Stimulated activated CD8-positive, alpha-beta memory T cell treated with anti-CD3 and anti-CD28 coated beads, Interleukin-15, amount 100 ng/mL, for 48 hours (primary cell): ENCODE data around the gene NPRL2.
"Not testable (repeated sequence)": the region's sequence is repeated elsewhere in the genome, so short reads cannot be mapped to it uniquely, and the experiment has no call there.

Source experiments
- DNase-seq, 2 donors: peaks; one replicate each; pipeline ENCODE4 v3.0.0-alpha.2; 2020; ENCODE audit warnings: low read depth in 2 of 2

NPRL2 gene

GRCh38 chr3:50314342-50314741, 36.2 kb downstream of the NPRL2 start:
- DNase-seq, result no peak

- not testable (repeated sequence) for DNase-seq
Measured at GRCh38 chr3:50312041-50312440, 38.5 kb downstream of the NPRL2 start.

GRCh38 chr3:50304601-50305000, 46.0 kb downstream of the NPRL2 start:
- no peak for DNase-seq

GRCh38 chr3:50303013-50303815, 47.4 kb downstream of the NPRL2 start, which contains the start of gene HYAL1:
HYAL1 (minus strand) TSS chr3:50303574; CDS start chr3:50302956, 618 bp downstream.
- no peak for DNase-seq

GRCh38 chr3:50302095-50303012, 48.2 kb downstream of the NPRL2 start:
- no peak for DNase-seq

GRCh38 chr3:50300681-50301254, 49.8 kb downstream of the NPRL2 start:
- no peak for DNase-seq

- DNase-seq, result no peak
Measured at GRCh38 chr3:50299929-50300680, 50.5 kb downstream of the NPRL2 start.

- DNase-seq, result no peak
Measured at GRCh38 chr3:50299638-50299928, 51.0 kb downstream of the NPRL2 start.

- DNase-seq, result peak; percentile 98 to 99
Measured at GRCh38 chr3:50298836-50299637, 51.5 kb downstream of the NPRL2 start, which contains the start of the genes HYAL3 and NAA80. HYAL3 (minus strand) TSS chr3:50299405; CDS start chr3:50295602, 3,803 bp downstream. NAA80 (minus strand) TSS chr3:50299405; CDS start chr3:50297463, 1,942 bp downstream.

- no peak for DNase-seq
Measured at GRCh38 chr3:50297896-50298725, 52.5 kb downstream of the NPRL2 start.

GRCh38 chr3:50297384-50297775, 53.2 kb downstream of the NPRL2 start:
- no peak for DNase-seq
